Measurements from ENCODE around the gene NCOR1. TPM values are rescaled to one million over a fixed set of nuclear protein-coding genes. Genes with fewer than 3 reads are reported as not detected.

The NCOR1 gene
- total RNA-seq, 1 donor from 2014 or later = 205 TPM

DNA sequence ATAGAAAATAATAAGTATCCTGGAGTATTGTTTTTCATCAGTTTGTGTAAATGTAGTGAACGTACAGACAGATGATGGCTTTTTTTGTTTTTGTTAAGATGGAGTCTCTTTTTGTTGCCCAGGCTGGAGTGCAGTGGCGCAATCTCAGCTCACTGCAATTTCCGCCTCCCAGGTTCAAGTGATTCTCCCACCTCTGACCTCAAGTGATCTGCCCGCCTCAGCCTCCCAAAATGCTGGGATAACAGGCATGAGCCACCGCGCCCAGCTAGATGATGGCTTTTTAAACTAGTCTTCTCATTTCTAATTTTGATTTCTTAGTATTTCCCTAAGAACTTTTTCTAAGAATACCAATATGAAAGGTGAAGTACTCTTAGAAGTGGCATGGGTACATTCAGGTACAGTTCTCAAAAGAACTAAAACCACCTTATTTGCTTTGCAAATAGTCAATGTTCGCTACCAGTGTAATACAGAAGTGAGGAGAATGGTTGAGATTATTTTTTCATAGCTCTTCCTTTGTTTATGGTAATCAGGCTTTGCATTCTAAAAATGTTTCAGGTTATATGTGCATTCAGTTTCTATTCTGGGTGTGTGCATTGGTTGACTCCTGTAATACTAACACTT lies 181.5 kb downstream of the NCOR1 start:
- no peak for DNase-seq (ENCODE audit: low spot score)

GRCh38 chr17:16027708-16028584 lies 187.4 kb downstream of the NCOR1 start:
- DNase-seq (ENCODE audit: low spot score) = no peak

- DNase-seq (ENCODE audit: low spot score) = no peak
Measured at GRCh38 chr17:16026895-16027294, 188.4 kb downstream of the NCOR1 start.

DNA sequence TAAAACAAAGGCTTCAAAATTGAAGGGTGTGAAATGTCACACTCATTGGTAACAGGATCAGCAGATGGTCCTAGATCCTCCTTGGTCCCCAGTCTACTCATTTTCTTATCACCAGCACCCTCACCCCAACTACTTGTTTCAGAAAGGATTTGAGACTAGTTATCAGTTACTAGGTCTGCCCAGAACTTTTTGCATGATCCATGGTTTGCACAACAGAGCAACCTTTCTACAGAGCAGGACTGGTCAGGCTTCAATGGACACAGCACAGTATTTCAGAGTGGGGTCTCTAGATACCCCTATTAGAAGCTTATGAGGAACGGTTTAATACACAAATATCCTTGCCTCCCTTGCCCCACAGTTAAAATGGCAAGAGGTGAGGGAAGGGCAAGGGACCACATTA lies 190.1 kb downstream of the NCOR1 start:
- no peak for DNase-seq (ENCODE audit: low spot score)

DNA sequence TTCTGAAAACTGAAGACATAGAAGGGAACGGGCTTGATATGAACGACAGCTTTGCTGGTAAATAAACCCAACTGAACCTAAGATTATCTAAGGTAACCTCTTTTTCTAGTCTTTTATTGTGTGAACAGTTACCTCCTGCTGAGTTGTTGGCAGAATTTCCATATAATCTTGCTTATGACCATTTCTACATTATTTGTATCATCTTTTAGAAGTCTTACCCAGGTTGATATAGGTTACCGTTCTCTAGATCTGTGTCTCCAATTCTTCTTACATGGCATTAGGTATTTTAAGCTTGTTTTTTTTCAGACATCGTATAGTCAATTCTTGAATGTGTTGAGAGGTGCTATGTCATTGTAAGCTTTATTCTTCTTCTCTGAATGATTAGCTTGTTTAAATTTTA lies 191.5 kb downstream of the NCOR1 start:
- DNase-seq (ENCODE audit: low spot score) = no peak

DNA sequence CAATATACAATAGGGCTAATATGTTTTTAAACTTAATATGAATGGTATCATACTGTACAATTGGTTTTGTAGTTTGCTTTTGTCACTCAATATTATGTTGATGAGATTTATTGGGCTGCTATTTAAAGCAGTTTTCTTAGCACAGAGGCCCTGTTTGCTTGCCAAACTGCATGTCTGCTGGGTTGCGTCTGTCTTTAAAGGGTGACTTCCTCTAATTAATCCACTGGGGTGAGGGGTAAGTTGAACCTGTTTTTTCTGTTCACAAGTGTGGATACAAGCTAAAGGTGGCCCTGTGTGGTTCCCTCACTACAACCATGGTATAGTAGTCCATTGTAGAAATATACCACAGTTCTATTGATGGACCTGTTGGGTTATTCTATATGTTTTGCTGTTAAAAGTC lies 196.0 kb downstream of the NCOR1 start:
- no peak for DNase-seq (ENCODE audit: low spot score)

GRCh38 chr17:16013943-16014407 lies 201.4 kb downstream of the NCOR1 start:
- DNase-seq (ENCODE audit: low spot score) = no peak

DNA sequence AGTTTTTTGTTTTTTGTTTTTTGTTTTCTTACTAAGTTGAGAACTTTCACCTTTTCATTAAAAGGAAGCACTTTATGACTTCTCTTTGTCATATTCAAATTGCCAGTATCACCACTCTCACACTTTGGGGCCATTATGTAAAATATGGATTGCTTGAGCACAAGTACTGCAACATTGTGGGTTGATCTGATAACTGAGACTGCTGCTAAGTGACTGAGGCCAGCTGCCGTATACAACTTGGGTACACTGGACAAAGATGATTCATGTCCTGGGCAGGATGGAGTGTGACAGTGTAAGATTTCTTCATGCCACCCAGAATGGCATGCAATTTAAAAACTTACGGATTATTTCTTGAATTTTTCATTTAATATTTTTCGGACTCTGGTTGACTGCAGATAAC lies 207.9 kb downstream of the NCOR1 start:
- DNase-seq (ENCODE audit: low spot score) = no peak

GRCh38 chr17:16005636-16006035 lies 209.7 kb downstream of the NCOR1 start:
- no peak for DNase-seq (ENCODE audit: low spot score)

- DNase-seq (ENCODE audit: low spot score) = no peak
Measured at GRCh38 chr17:16003841-16004240, 211.5 kb downstream of the NCOR1 start.

GRCh38 chr17:16002708-16003260 lies 212.6 kb downstream of the NCOR1 start:
- no peak for DNase-seq (ENCODE audit: low spot score)

- DNase-seq (ENCODE audit: low spot score) = no peak
Measured at GRCh38 chr17:16001226-16001897, 214.0 kb downstream of the NCOR1 start.

DNA sequence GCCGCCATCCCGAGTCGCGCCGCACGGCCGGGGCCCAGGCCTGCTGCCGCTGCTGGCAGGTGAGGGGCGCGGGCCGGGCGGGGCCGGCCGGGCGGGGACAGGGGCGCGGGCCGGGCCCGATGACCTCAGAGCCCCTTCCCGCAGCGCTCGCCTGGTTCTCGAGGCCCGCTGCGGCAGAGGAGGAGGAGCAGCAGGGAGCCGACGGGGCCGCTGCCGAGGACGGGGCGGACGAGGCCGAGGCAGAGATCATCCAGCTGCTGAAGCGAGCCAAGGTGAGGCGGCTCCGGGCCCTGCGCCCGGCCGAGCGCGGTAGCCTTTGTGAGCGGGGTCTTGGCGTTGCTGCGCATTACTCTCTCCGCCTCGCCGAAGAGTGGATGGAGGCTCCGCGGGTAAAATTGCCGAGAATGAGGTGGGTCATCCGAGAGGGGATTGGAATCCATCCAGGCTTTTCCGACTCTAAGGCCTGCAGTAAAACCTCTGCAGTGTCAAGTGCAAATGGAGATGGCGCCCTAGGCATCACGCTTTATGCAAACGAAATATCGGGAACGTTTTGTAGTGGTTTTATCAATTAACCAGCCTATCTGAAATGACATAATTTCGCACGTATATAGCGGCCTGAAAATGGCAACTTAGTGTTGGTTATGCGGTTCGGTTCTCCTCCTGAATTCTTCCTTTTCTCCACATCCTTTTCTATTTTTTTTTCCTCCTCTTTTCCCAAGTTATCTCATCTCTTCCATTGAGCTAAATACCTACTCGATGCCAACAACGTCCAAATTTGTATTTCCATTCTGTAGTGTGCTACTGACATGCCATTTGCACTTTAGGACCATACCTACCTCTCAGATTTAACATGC lies 215.1 kb downstream of the NCOR1 start:
- peak; percentile 46 for DNase-seq (ENCODE audit: low spot score)

DNA sequence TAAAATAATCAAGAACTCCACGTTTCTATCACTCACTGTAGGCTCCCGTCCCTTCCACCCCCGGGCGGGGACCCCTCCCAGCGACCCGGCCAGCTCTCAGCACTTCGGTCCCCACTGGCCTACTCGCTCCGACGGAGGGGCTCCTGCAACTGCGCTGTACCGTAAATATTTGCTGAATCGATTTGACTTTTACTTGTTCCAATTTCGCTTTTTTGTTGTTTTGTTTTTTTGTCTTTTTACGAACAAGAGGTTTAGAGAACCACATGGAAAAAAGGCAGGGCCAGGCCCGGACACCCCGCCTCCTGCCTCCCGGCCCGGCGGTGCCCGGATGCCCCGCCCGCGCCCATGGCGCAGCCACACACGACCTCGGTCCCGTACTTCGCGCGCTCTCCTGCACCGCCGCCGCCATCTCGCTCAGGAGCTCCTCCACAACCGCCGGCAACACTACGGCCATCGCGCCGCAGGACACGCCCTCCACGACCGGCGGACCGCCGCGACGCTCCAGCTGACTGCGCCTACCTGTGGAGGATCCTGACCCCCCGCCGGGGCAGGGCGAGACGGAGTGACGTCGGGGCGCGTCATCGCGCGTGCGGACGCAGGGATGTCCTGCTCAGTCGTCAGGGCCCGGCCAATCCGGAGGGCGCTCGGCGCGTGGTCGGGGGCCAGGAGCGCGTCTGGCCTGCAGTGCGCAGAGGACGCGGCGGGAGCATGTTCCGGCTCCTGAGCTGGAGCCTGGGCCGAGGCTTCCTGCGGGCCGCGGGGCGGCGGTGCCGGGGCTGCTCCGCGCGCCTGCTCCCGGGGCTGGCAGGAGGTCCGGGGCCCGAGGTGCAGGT lies 216.0 kb downstream of the NCOR1 start, which contains the start of the genes TTC19 and ZSWIM7:
Gene TTC19, plus strand, starts transcription at position 684 of the 833 bp plus-strand sequence. Its CDS starts 25 bp downstream, at position 709.
Gene ZSWIM7, minus strand, starts transcription at position 564 of the 833 bp plus-strand sequence. Its CDS starts 110 bp downstream, at position 454.
- peak; percentile 96 for DNase-seq (ENCODE audit: low spot score)

DNA sequence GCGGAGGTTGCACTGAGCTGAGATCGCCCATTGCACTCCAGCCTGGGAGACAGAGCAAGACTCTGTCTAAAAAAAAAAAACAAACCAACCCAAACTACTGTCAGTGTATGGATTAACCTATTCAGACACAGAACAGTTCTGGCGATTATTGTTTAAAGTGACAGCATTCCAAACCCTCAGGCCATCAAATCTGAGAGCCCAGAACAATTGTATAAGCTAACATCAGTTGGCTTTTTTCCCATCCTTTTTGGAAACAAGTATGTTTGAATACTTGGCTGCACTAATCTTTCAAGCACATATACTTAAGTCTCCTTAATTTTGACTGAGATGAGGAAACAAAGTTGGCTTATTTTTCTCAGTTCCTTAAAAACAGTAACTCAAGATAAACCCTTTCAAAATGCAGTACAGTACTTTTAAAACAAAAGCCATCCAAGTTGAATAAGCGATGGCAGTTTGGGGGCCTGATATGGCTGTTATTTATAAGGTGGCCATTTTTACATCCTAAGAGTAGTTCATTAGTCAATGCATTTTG lies 217.2 kb downstream of the NCOR1 start:
- no peak for DNase-seq (ENCODE audit: low spot score)

- DNase-seq (ENCODE audit: low spot score) = no peak
Measured at GRCh38 chr17:15996322-15996721, 219.0 kb downstream of the NCOR1 start.

DNA sequence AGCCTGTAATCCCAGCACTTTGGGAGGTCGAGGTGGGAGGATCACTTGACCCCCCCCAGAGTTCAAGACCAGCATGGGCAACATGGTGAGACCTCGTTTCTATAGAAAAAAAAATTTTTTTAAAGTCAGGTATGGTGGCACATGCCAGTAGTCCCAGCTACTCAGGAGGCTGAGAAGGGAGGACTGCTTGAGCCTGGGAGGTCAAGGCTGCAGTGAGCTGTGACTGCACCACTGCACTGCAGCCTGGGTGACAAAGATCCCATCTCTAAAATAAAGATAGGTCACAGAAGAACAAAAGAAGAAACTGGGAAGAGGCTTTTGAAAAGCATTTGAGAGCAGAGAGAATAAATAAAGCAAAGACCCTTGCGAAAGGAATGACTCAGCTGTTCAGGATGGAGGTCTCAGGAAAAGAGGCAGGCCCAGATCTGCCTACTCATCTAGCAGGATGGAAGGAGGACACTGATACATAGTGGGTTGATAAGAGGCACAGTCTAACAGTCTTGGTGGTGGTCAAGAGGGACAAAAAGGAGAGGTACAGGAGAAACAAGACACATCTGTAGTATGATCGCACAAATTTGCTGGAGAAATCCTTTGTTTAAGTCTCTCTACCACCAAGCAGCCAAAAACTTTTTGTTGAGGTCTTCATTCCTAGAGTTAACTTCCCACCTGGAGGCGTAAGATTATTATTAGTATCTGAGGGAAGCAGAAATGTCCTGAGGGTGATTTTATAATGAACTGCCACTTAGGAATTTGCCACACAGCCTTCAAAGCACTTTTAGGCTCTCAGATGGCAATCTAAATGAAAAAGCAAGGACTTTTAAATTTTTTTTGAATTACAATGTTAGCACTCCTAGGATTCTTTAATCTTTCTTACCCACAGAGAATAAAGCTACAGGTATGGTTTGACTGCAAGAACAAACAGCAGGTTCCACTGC lies 233.4 kb downstream of the NCOR1 start:
- DNase-seq (ENCODE audit: low spot score) = no peak

DNA sequence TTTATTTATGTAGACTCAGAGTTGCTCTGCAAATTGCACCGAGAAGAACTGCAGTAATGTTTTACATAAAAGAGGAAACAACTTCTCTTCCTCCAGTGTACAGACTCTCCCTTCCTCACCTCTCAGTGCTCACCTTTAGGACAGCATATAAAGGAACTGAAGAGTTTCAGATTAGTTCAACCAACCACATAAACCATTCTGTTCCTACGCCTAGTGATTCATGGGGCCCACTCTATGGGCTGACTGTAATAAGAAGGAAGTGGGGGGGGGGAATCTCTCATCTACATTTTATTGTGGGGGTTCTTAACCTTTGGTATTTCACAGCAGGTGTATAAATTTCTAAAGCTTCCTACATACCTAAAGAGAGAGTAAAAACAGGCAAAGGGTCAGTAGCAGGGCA lies 234.1 kb downstream of the NCOR1 start:
- no peak for DNase-seq (ENCODE audit: low spot score)
